Metanephros (tissue), 1 donor: Measurements from ENCODE around the gene UBA5. TPM values are rescaled to one million over a fixed set of nuclear protein-coding genes. Genes with fewer than 3 reads are reported as not detected.

ENCODE experiments used
- total RNA-seq: library from RNA; depleted of rRNA; stranded (reverse); fragments of >200 nt; gene quantifications from one replicate; pipeline ENCODE4 v1.2.3, GENCODE V29; 2014

UBA5 gene
- 57.7 TPM for total RNA-seq

GRCh38 chr3:132660052-132660810, at the start of gene UBA5:
Gene UBA5 (plus strand): TSS chr3:132660329. CDS start chr3:132660538, 209 bp downstream.

GRCh38 chr3:132659365-132660051, 621 bp upstream of the UBA5 start, which contains the start of gene ACAD11:
Gene ACAD11 (minus strand): TSS chr3:132659809. CDS start chr3:132659751, 58 bp downstream.

GRCh38 chr3:132722165-132723023, 62.3 kb downstream of the UBA5 start, which contains the start of gene NPHP3:
Gene NPHP3 (minus strand): TSS chr3:132722409. CDS start chr3:132722355, 54 bp downstream.

Other genes with a start within 250 kb of the UBA5 start
- 52.0 TPM for gene DNAJC13, start 242.8 kb upstream of the UBA5 start, total RNA-seq
- 1.9 TPM for gene ACKR4, start 63.1 kb upstream of the UBA5 start, total RNA-seq
- gene ACAD11, start 520 bp upstream of the UBA5 start, total RNA-seq = 43.6 TPM
- 37.6 TPM for gene NPHP3, start 62.1 kb downstream of the UBA5 start, total RNA-seq